ENCODE data around the gene ZNF544.

DNA sequence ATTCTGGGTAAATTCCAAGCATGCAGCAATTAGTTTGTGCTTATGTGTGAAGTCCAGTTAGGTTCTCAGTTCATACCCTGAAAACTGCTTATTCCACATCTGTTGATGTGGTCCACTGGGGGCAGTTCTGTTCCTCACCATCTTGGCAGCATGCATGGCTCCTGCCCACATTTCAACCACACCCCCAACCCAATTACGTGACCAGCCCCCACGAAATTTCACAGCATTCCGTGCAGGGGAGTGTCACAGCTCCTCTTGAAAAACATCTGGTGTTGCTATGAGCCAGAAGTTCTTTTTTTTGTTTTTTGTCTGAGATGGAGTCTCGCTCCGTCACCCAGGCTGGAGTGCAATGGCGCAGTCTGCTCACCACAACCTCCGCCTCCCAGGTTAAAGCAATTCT lies 67.4 kb downstream of the ZNF544 start:
- TF ChIP-seq POLR2A (IDR thresholded peaks at IDR 0.05) = no peak
- TF ChIP-seq, protein P1, sequence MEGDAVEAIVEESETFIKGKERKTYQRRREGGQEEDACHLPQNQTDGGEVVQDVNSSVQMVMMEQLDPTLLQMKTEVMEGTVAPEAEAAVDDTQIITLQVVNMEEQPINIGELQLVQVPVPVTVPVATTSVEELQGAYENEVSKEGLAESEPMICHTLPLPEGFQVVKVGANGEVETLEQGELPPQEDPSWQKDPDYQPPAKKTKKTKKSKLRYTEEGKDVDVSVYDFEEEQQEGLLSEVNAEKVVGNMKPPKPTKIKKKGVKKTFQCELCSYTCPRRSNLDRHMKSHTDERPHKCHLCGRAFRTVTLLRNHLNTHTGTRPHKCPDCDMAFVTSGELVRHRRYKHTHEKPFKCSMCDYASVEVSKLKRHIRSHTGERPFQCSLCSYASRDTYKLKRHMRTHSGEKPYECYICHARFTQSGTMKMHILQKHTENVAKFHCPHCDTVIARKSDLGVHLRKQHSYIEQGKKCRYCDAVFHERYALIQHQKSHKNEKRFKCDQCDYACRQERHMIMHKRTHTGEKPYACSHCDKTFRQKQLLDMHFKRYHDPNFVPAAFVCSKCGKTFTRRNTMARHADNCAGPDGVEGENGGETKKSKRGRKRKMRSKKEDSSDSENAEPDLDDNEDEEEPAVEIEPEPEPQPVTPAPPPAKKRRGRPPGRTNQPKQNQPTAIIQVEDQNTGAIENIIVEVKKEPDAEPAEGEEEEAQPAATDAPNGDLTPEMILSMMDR (IDR thresholded peaks at IDR 0.05) = no peak

Data from right lobe of liver (tissue), 4 donors.